ENCODE results near the gene PLCB3.

DNA sequence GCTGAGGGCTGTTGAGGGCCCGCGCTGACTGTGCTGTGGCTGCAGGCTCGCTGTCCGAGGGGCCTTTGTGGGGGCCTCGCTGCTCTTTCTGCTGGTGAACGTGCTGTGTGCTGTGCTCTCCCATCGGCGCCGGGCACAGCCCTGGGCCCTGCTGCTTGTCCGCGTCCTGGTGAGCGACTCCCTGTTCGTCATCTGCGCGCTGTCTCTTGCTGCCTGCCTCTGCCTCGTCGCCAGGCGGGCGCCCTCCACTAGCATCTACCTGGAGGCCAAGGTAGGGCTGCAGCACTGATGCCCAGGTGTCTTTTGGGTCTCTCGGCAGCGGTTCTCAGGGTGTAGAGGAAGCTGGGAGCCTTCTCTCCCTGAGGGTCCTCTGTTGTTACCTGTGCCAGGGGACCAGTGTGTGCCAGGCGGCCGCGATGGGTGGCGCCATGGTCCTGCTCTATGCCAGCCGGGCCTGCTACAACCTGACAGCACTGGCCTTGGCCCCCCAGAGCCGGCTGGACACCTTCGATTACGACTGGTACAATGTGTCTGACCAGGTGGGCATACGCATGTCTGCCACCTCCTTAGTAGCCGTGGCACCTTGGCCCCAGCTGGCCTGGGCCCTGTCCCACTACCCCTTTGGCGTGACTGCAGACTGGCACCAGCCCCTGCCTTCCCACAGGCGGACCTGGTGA is 36.5 kb downstream of the PLCB3 start:
- TF ChIP-seq, protein P1, sequence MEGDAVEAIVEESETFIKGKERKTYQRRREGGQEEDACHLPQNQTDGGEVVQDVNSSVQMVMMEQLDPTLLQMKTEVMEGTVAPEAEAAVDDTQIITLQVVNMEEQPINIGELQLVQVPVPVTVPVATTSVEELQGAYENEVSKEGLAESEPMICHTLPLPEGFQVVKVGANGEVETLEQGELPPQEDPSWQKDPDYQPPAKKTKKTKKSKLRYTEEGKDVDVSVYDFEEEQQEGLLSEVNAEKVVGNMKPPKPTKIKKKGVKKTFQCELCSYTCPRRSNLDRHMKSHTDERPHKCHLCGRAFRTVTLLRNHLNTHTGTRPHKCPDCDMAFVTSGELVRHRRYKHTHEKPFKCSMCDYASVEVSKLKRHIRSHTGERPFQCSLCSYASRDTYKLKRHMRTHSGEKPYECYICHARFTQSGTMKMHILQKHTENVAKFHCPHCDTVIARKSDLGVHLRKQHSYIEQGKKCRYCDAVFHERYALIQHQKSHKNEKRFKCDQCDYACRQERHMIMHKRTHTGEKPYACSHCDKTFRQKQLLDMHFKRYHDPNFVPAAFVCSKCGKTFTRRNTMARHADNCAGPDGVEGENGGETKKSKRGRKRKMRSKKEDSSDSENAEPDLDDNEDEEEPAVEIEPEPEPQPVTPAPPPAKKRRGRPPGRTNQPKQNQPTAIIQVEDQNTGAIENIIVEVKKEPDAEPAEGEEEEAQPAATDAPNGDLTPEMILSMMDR (conservative IDR thresholded peaks at IDR 0.05 in 1 of 2, IDR thresholded peaks at IDR 0.05 in 1 of 2; ENCODE audit: low read depth in 1 of 2, low read length in 2 of 2) = no peak
- TF ChIP-seq EZH2 (IDR thresholded peaks at IDR 0.05; ENCODE audit: low read length, missing control alignments) = no peak

Measured in fibroblast of lung (primary cell).